ENCODE data around the gene FZD2.
"Not testable (repeated sequence)": the region's sequence is repeated elsewhere in the genome, so short reads cannot be mapped to it uniquely, and the experiment has no call there.

The FZD2 gene

DNA sequence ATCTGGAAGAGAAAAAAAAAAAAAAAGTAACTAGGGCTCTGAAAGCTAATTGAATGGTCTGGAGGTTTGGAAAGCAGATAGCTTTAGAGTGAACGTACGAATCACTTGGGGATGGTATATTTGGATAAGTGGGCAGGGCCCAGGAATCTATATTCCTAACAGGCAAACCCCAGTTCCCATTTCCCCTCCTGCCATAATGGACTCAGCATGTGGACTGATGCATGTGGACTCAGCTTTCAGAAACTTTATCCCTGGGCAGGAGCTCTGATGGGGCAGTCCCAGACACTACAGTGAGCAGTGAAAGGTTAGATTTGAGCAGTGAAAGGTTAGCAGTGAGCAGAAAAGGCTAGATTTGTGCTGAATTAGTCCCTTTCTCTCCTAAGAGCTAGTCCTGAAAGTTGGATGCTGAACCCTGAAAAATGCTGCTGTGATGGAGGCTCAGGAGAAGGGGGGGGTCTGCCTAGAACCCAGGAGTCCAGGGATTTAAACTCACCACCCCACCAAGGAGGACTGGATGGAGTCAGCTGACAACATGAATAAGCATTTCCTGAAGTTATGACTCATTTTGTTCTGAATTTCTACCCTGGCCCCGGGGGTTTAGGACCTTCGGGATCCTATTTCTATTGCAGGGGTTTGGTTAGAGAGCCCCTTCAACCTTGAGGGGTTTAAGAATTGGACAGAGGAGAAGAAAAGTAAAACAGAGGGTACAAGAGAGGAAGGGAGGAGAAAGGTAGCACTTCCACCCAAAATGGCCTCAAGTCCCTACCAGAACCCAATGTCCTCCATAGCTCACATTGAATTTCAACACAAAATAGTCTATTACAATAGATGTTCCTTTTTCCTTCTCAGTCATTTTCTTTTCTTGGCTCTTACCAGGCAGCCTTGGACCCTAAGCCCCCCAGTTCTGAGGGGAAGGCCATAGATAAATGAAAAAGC lies 10.3 kb upstream of the FZD2 start:
- DNase-seq: no peak

GRCh38 chr17:44547625-44548267 lies 9.5 kb upstream of the FZD2 start:
- DNase-seq: no peak

GRCh38 chr17:44548376-44549230 lies 8.7 kb upstream of the FZD2 start:
- no peak for DNase-seq

DNA sequence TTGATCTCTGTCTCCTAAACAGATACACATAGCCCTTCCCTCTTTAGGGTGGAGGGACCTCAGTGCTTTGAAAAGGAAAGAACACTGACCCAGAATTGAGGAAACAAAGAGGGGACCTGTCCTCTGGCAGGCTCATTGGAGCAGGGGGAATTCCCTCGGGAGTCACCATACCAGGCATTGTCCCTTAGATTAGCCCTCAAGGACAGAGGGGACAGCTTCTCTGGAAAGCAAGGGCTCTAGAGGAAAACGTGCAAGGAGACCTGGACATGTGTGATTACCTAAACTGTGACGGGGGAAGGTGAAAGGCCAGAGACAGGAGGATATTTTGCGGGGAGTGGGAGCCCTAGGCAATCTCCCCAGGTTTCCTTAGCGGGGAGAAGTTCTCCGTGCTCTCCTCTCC lies 7.6 kb upstream of the FZD2 start:
- DNase-seq: no peak

GRCh38 chr17:44552361-44552760 lies 4.9 kb upstream of the FZD2 start:
- no peak for DNase-seq

DNA sequence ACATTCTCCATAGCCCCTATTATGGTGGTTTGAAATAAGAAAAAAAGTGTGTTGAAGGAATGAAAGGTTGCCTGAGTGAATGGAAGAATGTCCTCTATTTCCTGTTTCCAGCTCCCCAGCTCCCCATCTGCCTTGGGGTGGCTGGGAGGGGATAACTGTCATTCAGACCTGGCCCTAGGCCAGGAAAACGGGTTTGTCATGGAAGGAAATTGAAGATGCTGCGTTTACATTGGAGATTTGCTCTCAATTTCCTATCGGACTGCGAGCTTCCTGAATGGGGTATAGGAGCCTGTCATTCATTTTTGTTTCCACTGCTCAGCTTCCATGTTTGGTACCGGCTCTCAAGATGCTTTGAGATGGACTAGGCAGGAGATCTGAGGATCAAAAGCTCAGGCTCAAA lies 2.2 kb upstream of the FZD2 start:
- no peak for DNase-seq

DNA sequence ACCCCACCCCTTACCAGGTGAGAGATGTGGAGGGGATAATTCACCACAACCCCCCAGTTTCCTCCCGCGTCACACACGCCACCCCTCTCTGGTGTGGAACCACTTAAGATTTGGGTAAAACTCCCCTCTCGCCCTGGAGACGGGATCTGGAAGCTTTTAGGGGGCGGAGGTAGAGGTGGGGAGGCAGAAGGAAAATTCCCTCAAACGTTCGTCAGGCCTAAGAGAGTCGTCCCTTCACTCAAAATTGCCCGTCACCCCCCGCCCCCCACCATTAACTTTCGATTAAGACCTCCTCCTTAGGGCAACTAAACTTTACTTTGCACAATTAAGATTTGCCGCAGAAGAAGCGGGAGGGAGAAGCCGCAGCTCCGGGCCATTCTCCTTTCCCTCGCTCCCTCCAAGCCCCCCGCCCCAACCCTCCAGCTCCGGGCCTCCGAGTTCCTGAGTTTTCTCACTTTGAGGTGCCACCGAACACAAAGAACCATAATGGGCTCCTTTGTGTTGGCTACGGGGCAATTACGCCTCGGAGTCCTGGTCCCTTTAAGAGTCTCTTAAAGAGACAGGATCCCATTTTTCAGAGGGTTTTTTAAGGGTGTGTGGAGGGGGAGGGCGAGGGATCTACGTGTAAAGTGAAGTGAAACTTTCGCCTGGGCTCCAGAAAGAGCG lies 985 bp upstream of the FZD2 start:
- no peak for DNase-seq

DNA sequence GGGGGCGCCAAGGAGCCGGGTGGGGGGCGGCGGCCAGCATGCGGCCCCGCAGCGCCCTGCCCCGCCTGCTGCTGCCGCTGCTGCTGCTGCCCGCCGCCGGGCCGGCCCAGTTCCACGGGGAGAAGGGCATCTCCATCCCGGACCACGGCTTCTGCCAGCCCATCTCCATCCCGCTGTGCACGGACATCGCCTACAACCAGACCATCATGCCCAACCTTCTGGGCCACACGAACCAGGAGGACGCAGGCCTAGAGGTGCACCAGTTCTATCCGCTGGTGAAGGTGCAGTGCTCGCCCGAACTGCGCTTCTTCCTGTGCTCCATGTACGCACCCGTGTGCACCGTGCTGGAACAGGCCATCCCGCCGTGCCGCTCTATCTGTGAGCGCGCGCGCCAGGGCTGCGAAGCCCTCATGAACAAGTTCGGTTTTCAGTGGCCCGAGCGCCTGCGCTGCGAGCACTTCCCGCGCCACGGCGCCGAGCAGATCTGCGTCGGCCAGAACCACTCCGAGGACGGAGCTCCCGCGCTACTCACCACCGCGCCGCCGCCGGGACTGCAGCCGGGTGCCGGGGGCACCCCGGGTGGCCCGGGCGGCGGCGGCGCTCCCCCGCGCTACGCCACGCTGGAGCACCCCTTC lies 484 bp downstream of the FZD2 start:
- peak; percentile 16 for DNase-seq

DNA sequence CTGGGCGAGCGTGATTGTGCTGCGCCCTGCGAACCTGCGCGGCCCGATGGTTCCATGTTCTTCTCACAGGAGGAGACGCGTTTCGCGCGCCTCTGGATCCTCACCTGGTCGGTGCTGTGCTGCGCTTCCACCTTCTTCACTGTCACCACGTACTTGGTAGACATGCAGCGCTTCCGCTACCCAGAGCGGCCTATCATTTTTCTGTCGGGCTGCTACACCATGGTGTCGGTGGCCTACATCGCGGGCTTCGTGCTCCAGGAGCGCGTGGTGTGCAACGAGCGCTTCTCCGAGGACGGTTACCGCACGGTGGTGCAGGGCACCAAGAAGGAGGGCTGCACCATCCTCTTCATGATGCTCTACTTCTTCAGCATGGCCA lies 1.0 kb downstream of the FZD2 start:
- DNase-seq: no peak

GRCh38 chr17:44558710-44559633 lies 1.7 kb downstream of the FZD2 start:
- DNase-seq: no peak

DNA sequence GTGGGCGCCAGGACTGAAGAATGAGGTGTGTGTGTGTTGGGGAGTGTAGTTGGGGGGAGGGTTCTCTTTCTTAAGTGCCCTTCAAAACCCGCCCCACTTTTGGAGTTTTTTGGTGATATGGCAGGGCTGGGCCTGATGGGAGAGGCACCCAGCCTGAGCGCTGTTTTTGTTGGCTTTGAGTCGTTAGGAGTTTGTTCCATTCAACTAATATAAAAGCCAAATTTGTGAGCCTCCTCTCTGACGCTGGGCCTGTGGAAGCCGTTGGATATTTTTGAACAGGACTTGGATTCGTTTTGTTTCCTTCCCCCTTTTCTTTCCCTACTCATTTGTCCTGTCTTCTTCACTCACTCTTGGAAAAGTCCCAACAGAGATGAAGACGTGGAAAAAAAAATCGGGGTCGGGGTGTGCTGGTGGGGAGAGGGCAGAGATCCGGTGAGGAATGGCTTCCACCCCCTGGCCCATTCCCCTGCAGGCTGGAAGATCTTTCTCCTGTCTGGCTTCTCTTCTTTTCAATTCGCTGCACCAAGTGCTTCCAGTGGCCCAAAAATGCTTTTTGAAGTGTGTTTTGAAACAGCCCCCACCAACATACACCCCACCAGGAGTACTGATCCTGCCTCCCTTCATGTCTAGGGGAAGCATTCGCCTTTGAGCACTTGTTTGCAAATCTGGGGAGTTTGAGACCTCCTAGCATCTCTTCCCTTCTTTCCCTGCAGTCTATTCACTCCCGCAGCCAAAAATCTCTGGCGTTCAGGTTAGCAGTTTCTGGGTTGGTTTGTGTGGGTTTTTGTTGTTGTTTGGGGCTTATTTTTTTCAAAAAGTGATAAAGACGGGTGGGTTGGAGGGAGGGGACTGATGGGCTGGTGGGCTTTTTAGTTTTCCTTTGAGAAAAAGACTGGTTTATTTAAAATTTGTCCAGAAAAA lies 2.6 kb downstream of the FZD2 start:
- DNase-seq: no peak

GRCh38 chr17:44561237-44561623 lies 3.9 kb downstream of the FZD2 start:
- DNase-seq: no peak

GRCh38 chr17:44564429-44564828 lies 7.1 kb downstream of the FZD2 start:
- DNase-seq: no peak

DNA sequence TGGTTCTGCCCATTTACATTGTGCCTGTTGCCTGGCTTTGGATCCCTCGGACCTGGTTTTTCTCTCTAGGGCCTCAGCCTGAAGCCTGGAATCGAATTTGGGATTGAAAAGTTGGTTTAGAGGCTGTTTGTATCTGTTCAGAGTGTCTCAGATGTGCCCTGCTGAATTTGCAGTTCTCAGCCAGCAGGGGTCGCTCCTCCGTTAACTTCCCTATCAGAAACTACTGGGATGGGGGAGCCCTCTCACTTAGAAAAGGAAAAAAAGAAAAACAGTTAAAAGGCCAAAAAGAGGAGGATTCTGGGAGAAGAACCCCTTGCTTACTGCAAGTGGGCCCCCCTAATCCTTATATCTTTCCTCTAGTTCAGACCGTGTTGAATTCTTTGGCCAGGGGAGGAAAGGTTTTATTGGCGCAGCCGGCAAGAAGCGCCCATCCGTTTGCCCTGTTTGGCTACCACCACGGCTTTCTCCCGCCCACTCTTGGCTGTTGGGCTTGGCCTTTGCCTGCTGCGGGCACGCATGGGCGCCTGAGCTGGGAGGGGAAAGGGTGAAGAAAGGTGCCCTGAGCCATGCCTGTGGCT lies 8.7 kb downstream of the FZD2 start:
- no peak for DNase-seq

DNA sequence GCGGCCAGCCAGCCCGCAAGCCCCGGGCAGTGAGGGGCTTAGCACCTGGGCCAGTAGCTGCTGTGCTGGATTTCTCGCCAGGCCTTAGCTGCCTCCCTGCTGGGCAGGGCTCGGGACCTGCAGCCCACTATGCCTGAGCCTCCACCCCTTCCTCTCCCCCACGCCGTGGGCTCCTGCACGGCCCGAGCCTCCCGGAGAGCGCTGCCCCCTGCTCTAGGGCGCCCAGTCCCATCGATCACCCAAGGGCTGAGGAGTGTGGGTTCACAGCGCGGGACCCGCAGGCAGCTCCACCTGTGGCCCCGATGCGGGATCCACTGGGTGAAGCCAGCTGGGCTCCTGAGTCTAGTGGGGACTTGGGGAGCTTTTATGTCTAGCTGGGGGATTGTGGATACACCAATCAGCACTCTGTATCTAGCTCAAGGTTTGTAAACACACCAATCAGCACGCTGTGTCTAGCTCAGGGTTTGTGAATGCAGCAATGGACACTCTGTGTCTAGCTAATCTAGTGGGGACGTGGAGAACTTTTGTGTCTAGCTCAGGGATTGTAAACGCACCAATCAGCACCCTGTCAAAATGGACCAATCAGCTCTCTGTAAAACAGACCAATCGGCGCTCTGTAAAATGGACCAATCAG lies 11.1 kb downstream of the FZD2 start:
- not testable (repeated sequence) for DNase-seq

DNA sequence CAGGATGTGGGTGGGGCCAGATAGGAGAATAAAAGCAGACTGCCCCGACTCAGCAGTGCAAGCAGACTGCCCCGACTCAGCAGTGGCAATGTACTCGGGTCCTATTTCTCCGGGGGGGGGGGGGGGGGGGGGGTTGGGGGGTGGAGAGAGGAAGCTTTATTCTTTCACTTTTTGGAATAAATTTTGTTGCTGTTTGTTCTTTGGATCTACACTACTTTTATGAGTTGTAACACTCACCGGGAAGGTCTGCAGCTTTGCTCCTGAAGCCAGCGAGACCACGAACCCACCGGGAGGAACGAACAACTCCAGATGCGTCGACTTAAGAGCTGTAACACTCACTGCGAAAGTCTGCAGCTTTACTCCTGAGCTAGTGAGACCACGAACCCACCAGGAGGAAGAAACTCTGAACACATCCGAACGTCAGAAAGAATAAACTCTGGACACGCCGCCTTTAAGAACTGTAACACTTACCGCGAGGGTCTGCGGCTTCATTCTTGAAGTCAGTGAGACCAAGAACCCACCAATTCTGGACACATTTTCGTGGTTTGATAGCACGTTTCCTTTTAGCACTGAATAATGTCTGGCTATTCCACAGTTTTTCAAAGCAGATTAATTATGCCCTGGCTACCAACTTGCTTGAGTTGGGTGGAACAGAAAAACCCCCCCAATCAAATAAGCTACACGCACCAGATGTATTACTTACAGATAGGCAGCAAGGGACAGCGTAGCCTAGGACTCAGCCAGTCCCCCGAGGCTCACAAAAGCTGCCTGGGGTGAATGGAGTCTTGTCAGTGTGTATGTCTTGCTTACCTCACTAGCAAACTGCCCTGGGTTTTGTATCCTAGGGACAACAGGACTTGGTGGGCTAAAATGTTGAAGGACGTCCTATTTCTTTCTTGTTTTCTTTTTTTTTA lies 11.9 kb downstream of the FZD2 start:
- DNase-seq: peak; percentile 7

- DNase-seq: no peak
These were observed 15.5 kb downstream of the FZD2 start for GRCh38 chr17:44572801-44573200.

GRCh38 chr17:44575403-44575802 lies 18.1 kb downstream of the FZD2 start:
- DNase-seq: no peak

All from activated CD4-positive, alpha-beta T cell treated with anti-CD3 and anti-CD28 coated beads, Interleukin-2, amount 50 U/mL, for 1 hour (primary cell).